ENCODE data around the gene TMC6.

Gene TMC6

DNA sequence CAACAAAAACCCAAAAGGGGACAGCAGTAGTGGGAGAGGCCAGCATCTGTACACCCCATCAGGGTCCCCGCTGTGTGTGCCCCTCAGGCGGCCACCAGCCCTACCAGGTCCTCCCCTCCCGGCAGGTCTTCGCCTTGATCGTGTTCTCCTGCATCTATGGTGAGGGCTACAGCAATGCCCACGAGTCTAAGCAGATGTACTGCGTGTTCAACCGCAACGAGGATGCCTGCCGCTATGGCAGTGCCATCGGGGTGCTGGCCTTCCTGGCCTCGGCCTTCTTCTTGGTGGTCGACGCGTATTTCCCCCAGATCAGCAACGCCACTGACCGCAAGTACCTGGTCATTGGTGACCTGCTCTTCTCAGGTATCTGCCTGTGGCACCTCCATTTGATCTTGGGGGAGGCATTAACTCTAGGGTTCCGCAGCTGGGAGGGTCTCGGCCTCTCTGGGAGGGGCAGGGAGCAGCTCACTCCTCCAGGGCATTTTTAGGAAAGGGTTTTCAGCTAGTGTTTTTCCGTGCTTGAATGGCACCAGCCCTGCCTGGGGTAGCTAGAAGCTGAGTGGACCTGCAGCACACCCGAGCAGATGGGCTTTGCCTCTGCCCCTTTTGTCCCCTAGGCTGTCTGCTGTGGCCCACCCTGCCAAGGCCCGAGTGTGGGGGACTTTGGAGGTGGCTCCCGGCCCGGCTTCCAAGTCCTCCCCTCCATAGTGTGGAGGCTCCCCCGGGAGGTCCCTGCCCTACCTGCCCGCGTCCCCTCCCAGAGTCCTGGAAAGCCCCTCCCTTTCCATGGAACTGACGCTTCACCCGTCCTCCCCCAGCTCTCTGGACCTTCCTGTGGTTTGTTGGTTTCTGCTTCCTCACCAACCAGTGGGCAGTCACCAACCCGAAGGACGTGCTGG is 42.4 kb upstream of the TMC6 start:
- H3K36me3 ChIP-seq (ENCODE audit: control insufficient read depth, insufficient read depth, low read length) = peaks cover 7% of the 10 kb centered on the region
- peaks cover 35% of the 10 kb centered on the region for H3K4me1 ChIP-seq (ENCODE audit: control insufficient read depth, insufficient read depth, low read length, poor library complexity, severe bottlenecking)
- no peaks in the 10 kb centered on the region for H3K27me3 ChIP-seq (replicated peaks; ENCODE audit: control insufficient read depth, insufficient read depth, low read length, poor library complexity, severe bottlenecking)
- H3K4me3 ChIP-seq (ENCODE audit: insufficient read depth, low read depth, low read length, poor library complexity, severe bottlenecking) = no peak overlapping the region
- no peak for DNase-seq
- no peak overlapping the region for H3K27ac ChIP-seq (ENCODE audit: insufficient read depth, low read length, poor library complexity, severe bottlenecking)
- no peaks in the 10 kb centered on the region for H3K9me3 ChIP-seq (ENCODE audit: control insufficient read depth, low read length)

DNA sequence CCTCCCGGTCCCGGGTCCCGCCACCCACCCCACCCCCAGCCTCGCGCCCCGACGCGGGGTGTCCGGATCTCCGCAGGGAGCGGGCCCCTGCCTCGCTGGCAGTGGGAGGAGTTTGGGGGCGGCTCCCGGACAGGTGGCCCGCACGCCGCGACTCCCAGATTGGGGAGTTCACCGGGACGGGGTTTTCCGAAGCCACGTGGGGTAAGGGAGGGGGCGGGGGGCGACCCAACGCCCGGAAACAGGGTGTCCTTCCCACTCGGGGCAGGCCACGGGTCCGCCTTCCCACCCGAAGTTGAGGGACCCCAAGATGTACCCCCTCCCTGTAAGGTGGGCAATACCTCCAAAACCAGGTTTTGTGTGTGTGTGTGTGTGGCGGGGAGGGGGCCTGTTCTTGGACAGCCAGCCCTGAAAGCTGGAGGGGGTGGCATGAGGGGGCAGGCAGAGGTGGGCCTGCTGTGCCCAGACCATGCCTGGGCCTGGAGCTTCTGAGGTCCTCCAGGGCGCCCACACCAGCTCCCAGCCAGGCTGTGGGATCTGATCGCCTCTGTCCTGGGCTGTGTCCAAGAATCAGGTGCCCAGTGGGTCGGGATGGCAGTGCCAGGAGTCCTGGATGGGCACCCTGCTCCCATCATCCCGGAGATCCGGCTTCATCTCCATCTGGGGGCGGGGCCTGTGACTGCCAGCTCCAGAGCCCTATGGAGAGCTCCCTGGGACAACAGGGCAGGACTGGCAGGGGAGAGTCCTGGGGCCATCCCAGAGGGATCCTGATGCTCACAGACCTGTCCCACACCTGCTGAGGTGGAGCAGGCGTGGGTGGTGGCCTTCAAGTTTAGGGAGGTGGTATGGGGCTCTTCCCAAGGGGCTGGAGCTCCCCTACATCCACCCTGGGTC is 40.6 kb upstream of the TMC6 start:
- H3K9me3 ChIP-seq (ENCODE audit: control insufficient read depth, low read length) = no peaks in the 10 kb centered on the region
- no peaks in the 10 kb centered on the region for H3K27me3 ChIP-seq (replicated peaks; ENCODE audit: control insufficient read depth, insufficient read depth, low read length, poor library complexity, severe bottlenecking)
- peak overlapping the region; percentile 57 for H3K4me3 ChIP-seq (ENCODE audit: insufficient read depth, low read depth, low read length, poor library complexity, severe bottlenecking)
- peaks cover 30% of the 10 kb centered on the region for H3K4me1 ChIP-seq (ENCODE audit: control insufficient read depth, insufficient read depth, low read length, poor library complexity, severe bottlenecking)
- H3K36me3 ChIP-seq (ENCODE audit: control insufficient read depth, insufficient read depth, low read length) = peaks cover 7% of the 10 kb centered on the region
- DNase-seq = peak; percentile 59 to 65 (median 62)
- H3K27ac ChIP-seq (ENCODE audit: insufficient read depth, low read length, poor library complexity, severe bottlenecking) = peak overlapping the region; percentile 85

DNA sequence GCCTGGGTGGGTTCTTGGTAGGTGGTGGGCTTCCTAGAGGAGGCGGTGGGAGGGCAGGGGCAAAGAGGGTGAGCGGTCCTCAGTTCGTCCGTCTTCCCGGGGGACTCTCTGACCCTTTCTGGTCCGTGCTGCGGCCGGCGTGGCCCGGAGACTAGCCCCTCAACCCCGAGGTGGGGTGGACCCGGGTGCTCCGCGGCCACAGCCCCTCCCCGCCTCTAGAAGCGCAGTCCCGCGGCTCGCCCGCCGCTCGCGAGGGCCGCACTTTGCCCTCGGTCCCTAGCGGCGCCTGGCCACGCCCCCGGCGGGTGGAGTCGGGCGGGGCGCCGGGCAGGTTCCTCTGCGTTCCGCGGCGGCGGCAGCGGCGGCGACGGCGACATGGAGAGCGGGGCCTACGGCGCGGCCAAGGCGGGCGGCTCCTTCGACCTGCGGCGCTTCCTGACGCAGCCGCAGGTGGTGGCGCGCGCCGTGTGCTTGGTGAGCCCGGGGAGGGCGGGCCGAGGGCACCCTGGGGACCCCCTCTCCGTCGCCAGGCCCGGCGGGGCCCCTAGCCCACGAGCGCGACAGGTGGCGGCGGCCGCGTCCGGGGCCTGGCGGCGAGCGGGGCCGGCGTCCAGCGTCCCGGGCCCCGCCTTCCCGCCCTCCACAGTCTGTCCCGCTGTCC is 39.8 kb upstream of the TMC6 start, which contains the start of gene SYNGR2:
Gene SYNGR2, plus strand, starts transcription at position 340 of the 661 bp plus-strand sequence. Its CDS starts 36 bp downstream, at position 376.
- Histone ChIP-seq H3K4me3 (ENCODE audit: insufficient read depth, low read depth, low read length, poor library complexity, severe bottlenecking) (peak within 1 kb of the TSS; percentile 57), H3K36me3 (ENCODE audit: control insufficient read depth, insufficient read depth, low read length) (peaks cover 7% of the 10 kb centered on the region), H3K4me1 (ENCODE audit: control insufficient read depth, insufficient read depth, low read length, poor library complexity, severe bottlenecking) (peaks cover 22% of the 10 kb centered on the region), H3K27me3 (replicated peaks; ENCODE audit: control insufficient read depth, insufficient read depth, low read length, poor library complexity, severe bottlenecking) (no peaks in the 10 kb centered on the region), H3K27ac (ENCODE audit: insufficient read depth, low read length, poor library complexity, severe bottlenecking) (peak within 1 kb of the TSS; percentile 85), H3K9me3 (ENCODE audit: control insufficient read depth, low read length) (no peaks in the 10 kb centered on the region)
- DNase-seq = peak; percentile 71 to 77 (median 72)

DNA sequence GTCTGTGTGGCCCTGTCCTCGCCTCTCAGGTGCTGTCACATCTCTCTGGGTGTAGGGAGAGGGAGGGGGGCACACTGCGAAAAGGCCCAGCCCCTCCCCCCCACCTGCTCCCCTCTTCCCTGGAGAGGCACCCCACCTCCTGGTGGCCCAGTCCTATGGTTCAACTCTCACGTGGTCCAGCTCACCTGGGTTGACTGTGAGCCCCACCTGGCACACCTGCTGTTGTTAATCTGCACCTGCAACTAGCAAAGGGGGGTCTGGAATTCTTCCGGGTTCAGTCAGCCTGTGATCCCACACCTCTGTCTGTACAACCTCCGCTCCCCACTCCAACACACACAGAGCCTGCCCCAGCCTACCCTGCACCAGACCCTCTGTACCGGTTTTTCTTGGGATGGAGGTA is 37.9 kb upstream of the TMC6 start:
- H3K4me3 ChIP-seq (ENCODE audit: insufficient read depth, low read depth, low read length, poor library complexity, severe bottlenecking) = no peak overlapping the region
- H3K27me3 ChIP-seq (replicated peaks; ENCODE audit: control insufficient read depth, insufficient read depth, low read length, poor library complexity, severe bottlenecking) = no peaks in the 10 kb centered on the region
- H3K36me3 ChIP-seq (ENCODE audit: control insufficient read depth, insufficient read depth, low read length) = peaks cover 5% of the 10 kb centered on the region
- H3K9me3 ChIP-seq (ENCODE audit: control insufficient read depth, low read length) = no peaks in the 10 kb centered on the region
- H3K4me1 ChIP-seq (ENCODE audit: control insufficient read depth, insufficient read depth, low read length, poor library complexity, severe bottlenecking) = peaks cover 10% of the 10 kb centered on the region
- no peak overlapping the region for H3K27ac ChIP-seq (ENCODE audit: insufficient read depth, low read length, poor library complexity, severe bottlenecking)
- DNase-seq = no peak

DNA sequence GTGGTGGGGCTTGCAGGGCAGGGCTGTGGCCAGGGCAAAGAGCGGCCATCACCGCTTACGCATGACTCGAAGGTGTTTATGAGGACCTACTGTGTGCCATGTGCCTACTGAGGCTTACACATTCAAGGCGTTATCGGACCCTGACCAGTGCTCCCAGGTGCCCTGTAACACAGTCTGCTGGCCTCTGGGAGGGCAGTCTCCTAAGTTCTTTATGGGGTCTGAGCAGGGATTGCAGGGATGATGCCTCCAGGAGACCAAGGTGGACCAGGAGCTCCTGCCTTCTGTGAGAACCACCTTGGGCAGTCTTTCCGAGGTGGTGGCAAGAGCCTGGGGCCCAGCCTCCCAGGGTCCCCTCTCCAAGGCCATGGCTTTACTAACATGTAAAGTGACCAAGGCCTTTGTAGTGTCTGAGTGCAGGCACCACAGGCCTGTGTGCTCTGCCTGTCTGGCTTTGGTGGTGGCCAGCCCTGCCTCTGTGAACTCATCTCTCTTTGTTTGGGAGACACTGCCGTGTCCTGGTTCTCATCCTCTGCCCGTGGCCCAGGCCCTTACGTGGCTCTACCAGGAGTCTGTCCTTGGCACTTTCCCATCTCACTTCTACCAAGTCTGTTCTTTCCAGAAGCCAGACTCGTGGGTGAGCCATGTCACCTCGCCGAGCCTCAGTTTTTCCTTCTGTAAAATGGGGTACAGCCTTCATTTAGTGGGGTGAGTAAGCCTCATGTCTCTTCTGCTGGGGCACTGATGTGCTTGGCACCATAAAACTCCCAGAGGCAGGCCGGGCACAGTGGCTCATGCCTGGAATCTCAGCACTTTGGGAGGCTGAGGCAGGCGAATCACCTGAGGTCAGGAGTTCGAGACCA is 36.4 kb upstream of the TMC6 start:
- peaks cover 9% of the 10 kb centered on the region for H3K4me1 ChIP-seq (ENCODE audit: control insufficient read depth, insufficient read depth, low read length, poor library complexity, severe bottlenecking)
- no peaks in the 10 kb centered on the region for H3K36me3 ChIP-seq (ENCODE audit: control insufficient read depth, insufficient read depth, low read length)
- H3K9me3 ChIP-seq (ENCODE audit: control insufficient read depth, low read length) = no peaks in the 10 kb centered on the region
- no peak overlapping the region for H3K4me3 ChIP-seq (ENCODE audit: insufficient read depth, low read depth, low read length, poor library complexity, severe bottlenecking)
- no peak for DNase-seq
- H3K27ac ChIP-seq (ENCODE audit: insufficient read depth, low read length, poor library complexity, severe bottlenecking) = no peak overlapping the region
- no peaks in the 10 kb centered on the region for H3K27me3 ChIP-seq (replicated peaks; ENCODE audit: control insufficient read depth, insufficient read depth, low read length, poor library complexity, severe bottlenecking)

DNA sequence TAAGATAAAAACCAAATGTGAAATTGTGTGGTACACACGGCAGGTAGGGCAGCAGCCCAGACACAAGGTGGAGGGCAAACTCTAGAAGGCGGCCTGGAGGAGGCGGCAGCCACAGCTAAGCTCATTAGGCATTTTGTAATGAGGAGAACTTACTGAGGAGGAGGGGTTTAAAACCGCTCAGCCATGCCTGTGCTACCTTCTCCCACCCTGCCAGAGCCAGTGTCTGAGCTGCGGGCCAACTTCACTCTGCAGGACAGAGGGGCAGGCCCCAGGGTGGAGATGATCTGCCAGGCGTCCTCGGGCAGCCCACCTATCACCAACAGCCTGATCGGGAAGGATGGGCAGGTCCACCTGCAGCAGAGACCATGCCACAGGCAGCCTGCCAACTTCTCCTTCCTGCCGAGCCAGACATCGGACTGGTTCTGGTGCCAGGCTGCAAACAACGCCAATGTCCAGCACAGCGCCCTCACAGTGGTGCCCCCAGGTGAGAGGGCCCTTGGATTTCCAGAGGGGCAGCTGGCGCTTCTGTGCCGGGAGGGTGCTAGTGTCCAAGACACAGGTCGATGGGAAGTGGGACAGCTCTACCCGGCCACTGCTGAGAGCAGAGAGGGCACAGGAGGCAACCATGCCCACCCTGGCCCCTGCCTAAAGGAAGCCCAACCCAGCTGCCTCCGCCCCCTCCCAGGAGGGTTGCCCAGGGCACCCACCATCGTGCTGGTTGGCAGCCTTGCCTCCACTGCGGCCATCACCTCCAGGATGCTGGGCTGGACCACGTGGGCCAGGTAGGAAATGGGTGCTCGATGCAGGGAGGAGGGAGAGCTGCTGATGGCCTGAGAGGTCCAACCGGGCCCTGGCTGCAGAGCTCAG is 35.6 kb upstream of the TMC6 start:
- Histone ChIP-seq H3K4me1 (ENCODE audit: control insufficient read depth, insufficient read depth, low read length, poor library complexity, severe bottlenecking) (peaks cover under 1% of the 10 kb centered on the region), H3K4me3 (ENCODE audit: insufficient read depth, low read depth, low read length, poor library complexity, severe bottlenecking) (no peak overlapping the region), H3K27ac (ENCODE audit: insufficient read depth, low read length, poor library complexity, severe bottlenecking) (no peak overlapping the region), H3K36me3 (ENCODE audit: control insufficient read depth, insufficient read depth, low read length) (no peaks in the 10 kb centered on the region), H3K9me3 (ENCODE audit: control insufficient read depth, low read length) (no peaks in the 10 kb centered on the region), H3K27me3 (replicated peaks; ENCODE audit: control insufficient read depth, insufficient read depth, low read length, poor library complexity, severe bottlenecking) (no peaks in the 10 kb centered on the region)
- DNase-seq = no peak

DNA sequence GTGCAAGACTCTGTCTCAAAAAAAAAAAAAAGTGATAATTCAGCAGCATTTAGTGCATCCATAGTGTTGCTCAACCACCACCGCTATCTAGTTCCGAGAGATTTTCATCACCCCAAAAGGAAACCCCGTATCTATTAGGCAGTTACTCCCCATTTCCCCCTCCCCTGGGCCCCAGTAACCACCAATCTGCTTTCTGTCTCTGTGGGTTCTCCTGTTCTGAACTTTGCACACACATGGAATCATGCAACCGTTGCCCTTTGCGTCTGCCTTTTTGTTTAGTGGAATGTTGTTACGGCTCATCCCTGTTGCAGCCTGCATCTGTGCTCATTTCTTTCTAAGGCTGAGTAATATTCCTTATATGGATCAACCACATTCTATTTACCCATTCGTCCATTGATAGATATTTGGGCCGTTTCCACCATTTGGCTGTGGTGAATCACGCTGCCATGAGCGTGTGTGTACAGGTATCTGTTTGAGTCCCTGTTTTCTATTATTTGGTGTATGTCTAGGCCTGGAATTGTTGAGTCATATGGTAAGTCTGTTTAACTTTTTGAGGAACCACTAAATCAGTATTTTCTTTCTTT is 31.1 kb upstream of the TMC6 start:
- no peak for DNase-seq
- no peaks in the 10 kb centered on the region for H3K36me3 ChIP-seq (ENCODE audit: control insufficient read depth, insufficient read depth, low read length)
- no peaks in the 10 kb centered on the region for H3K4me1 ChIP-seq (ENCODE audit: control insufficient read depth, insufficient read depth, low read length, poor library complexity, severe bottlenecking)
- no peaks in the 10 kb centered on the region for H3K9me3 ChIP-seq (ENCODE audit: control insufficient read depth, low read length)
- no peaks in the 10 kb centered on the region for H3K27me3 ChIP-seq (replicated peaks; ENCODE audit: control insufficient read depth, insufficient read depth, low read length, poor library complexity, severe bottlenecking)
- H3K27ac ChIP-seq (ENCODE audit: insufficient read depth, low read length, poor library complexity, severe bottlenecking) = no peak overlapping the region
- no peak overlapping the region for H3K4me3 ChIP-seq (ENCODE audit: insufficient read depth, low read depth, low read length, poor library complexity, severe bottlenecking)

DNA sequence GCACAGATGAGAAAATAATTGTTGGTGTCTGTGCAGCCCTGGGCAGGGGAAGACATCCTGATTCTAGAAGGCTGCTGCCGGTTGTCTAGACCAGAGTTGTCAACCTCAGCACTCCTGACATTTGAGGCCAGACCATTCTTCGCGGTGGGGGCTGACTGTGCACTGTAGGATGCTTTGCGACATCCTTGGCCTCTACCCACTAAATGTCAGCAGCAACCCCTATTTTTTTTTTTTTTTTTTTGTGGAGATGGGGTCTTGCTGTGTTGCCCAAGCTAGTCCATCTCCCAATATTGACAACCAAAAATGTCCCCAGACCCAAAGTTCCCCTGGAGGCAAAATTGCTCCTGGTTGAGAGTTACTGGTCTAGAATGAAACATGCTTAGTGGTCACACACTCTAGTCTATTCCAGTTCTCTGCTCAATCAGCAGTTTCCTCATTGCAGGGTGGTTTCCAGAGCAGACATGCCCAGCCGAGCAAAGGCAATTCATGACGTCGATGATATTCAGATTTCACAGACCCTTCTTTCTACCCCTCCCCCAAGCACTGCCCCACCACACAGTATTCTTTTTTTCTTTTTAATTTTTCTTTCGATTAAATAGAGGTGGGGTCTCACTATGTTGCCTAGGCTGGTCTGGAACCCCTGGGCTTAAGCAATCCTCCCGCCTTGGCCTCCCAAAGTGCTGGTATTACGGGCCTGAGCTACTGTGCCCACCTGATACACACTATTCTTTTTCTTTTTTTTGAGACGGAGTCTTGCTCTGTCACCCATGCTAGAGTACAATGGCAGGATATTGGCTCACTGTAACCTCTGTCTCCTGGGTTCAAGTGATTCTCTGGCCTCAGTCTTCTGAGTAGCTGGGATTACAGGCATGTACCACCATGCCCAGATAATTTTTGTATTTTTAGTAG is 26.6 kb upstream of the TMC6 start:
- Histone ChIP-seq H3K27ac (ENCODE audit: insufficient read depth, low read length, poor library complexity, severe bottlenecking) (no peak overlapping the region), H3K36me3 (ENCODE audit: control insufficient read depth, insufficient read depth, low read length) (no peaks in the 10 kb centered on the region), H3K4me1 (ENCODE audit: control insufficient read depth, insufficient read depth, low read length, poor library complexity, severe bottlenecking) (no peaks in the 10 kb centered on the region), H3K27me3 (replicated peaks; ENCODE audit: control insufficient read depth, insufficient read depth, low read length, poor library complexity, severe bottlenecking) (no peaks in the 10 kb centered on the region), H3K9me3 (ENCODE audit: control insufficient read depth, low read length) (no peaks in the 10 kb centered on the region), H3K4me3 (ENCODE audit: insufficient read depth, low read depth, low read length, poor library complexity, severe bottlenecking) (no peak overlapping the region)
- DNase-seq = no peak
